ENCODE measurements around the gene MRGPRX3. TPM values are rescaled to one million over a fixed set of nuclear protein-coding genes. Genes with fewer than 3 reads are reported as not detected.
"Not testable (repeated sequence)": the region's sequence is repeated elsewhere in the genome, so short reads cannot be mapped to it uniquely, and the experiment has no call there.

MRGPRX3 gene
- total and polyA plus RNA-seq, 4 donors: 0.12 to 0.18 TPM; not detected in 2

GRCh38 chr11:18111005-18111404, 21.4 kb upstream of the MRGPRX3 start:
- H3K27ac ChIP-seq (ENCODE audit: low read depth in 1 of 2, low read length in 1 of 2): no peak overlapping the region
- H3K9ac ChIP-seq (ENCODE audit: insufficient read depth in 1 of 2, low read length in 2 of 2): no peak overlapping the region
- no peaks in the 10 kb centered on the region for H3K9me3 ChIP-seq (ENCODE audit: control insufficient read depth in 4 of 4, insufficient read depth in 3 of 4, low read length in 3 of 4)
- no peak overlapping the region for H3K4me3 ChIP-seq
- peaks cover 0 to 6% (median 0%) of the 10 kb centered on the region in 3 donors for H3K27me3 ChIP-seq (ENCODE audit: control insufficient read depth in 3 of 3, insufficient read depth in 3 of 3, low read length in 2 of 3)
- no peak for TF ChIP-seq CTCF (IDR thresholded peaks at IDR 0.05; ENCODE audit: control extremely low read depth, extremely low read depth)
- 27 to 29% methylated on average over 2 of the region's 2 CpGs for WGBS, 2 donors
- no peak for DNase-seq
- no peaks in the 10 kb centered on the region for H3K36me3 ChIP-seq (ENCODE audit: control insufficient read depth in 4 of 4, insufficient read depth in 4 of 4, low read length in 4 of 4)
- H3K4me1 ChIP-seq (ENCODE audit: control insufficient read depth in 5 of 5, insufficient read depth in 5 of 5, low read length in 5 of 5): peaks cover 0 to 2% (median 0%) of the 10 kb centered on the region in 5 donors
- no peak for ATAC-seq (ENCODE audit: insufficient read depth, low FRiP score)

- WGBS, 2 donors: 2 to 3% methylated on average over 9 of the region's 9 CpGs
- ATAC-seq (ENCODE audit: insufficient read depth, low FRiP score): peak; percentile 64
- H3K27me3 ChIP-seq (ENCODE audit: control insufficient read depth in 3 of 3, insufficient read depth in 3 of 3, low read length in 2 of 3): peaks cover 0 to 6% (median 0%) of the 10 kb centered on the region in 3 donors
- H3K27ac ChIP-seq (ENCODE audit: low read depth in 1 of 2, low read length in 1 of 2): no peak overlapping the region
- no peaks in the 10 kb centered on the region for H3K36me3 ChIP-seq (ENCODE audit: control insufficient read depth in 4 of 4, insufficient read depth in 4 of 4, low read length in 4 of 4)
- H3K4me3 ChIP-seq: no peak overlapping the region
- no peaks in the 10 kb centered on the region for H3K9me3 ChIP-seq (ENCODE audit: control insufficient read depth in 4 of 4, insufficient read depth in 3 of 4, low read length in 3 of 4)
- DNase-seq: peak; percentile 60 to 73 (median 67)
- peak; percentile 63 for TF ChIP-seq CTCF (IDR thresholded peaks at IDR 0.05; ENCODE audit: control extremely low read depth, extremely low read depth)
- H3K4me1 ChIP-seq (ENCODE audit: control insufficient read depth in 5 of 5, insufficient read depth in 5 of 5, low read length in 5 of 5): no peaks in the 10 kb centered on the region
- no peak overlapping the region for H3K9ac ChIP-seq (ENCODE audit: insufficient read depth in 1 of 2, low read length in 2 of 2)
Measured at GRCh38 chr11:18115360-18116127, 16.8 kb upstream of the MRGPRX3 start.

GRCh38 chr11:18121331-18121828, 11.0 kb upstream of the MRGPRX3 start:
- not testable (repeated sequence) for DNase-seq; H3K4me1 ChIP-seq (ENCODE audit: control insufficient read depth in 5 of 5, insufficient read depth in 5 of 5, low read length in 5 of 5); ATAC-seq (ENCODE audit: insufficient read depth, low FRiP score); H3K36me3 ChIP-seq (ENCODE audit: control insufficient read depth in 4 of 4, insufficient read depth in 4 of 4, low read length in 4 of 4); H3K27ac ChIP-seq (ENCODE audit: low read depth in 1 of 2, low read length in 1 of 2); H3K9me3 ChIP-seq (ENCODE audit: control insufficient read depth in 4 of 4, insufficient read depth in 3 of 4, low read length in 3 of 4); H3K27me3 ChIP-seq (ENCODE audit: control insufficient read depth in 3 of 3, insufficient read depth in 3 of 3, low read length in 2 of 3); H3K4me3 ChIP-seq; H3K9ac ChIP-seq (ENCODE audit: insufficient read depth in 1 of 2, low read length in 2 of 2)
- whole genome bisulfite sequencing, 2 donors: 71 to 87% methylated on average over 18 to 20 of the region's 20 CpGs

GRCh38 chr11:18131115-18131514, 1.3 kb upstream of the MRGPRX3 start:
- not testable (repeated sequence) for H3K27me3 ChIP-seq (ENCODE audit: control insufficient read depth in 3 of 3, insufficient read depth in 3 of 3, low read length in 2 of 3); H3K9me3 ChIP-seq (ENCODE audit: control insufficient read depth in 4 of 4, insufficient read depth in 3 of 4, low read length in 3 of 4); H3K27ac ChIP-seq (ENCODE audit: low read depth in 1 of 2, low read length in 1 of 2); H3K4me3 ChIP-seq; ATAC-seq (ENCODE audit: insufficient read depth, low FRiP score); H3K4me1 ChIP-seq (ENCODE audit: control insufficient read depth in 5 of 5, insufficient read depth in 5 of 5, low read length in 5 of 5); H3K36me3 ChIP-seq (ENCODE audit: control insufficient read depth in 4 of 4, insufficient read depth in 4 of 4, low read length in 4 of 4); DNase-seq; H3K9ac ChIP-seq (ENCODE audit: insufficient read depth in 1 of 2, low read length in 2 of 2)
- WGBS, 2 donors: 86 to 93% methylated on average over 4 of the region's 4 CpGs

All from lung (tissue), 12 donors.